ENCODE measurements around the gene MRGPRG.

DNA sequence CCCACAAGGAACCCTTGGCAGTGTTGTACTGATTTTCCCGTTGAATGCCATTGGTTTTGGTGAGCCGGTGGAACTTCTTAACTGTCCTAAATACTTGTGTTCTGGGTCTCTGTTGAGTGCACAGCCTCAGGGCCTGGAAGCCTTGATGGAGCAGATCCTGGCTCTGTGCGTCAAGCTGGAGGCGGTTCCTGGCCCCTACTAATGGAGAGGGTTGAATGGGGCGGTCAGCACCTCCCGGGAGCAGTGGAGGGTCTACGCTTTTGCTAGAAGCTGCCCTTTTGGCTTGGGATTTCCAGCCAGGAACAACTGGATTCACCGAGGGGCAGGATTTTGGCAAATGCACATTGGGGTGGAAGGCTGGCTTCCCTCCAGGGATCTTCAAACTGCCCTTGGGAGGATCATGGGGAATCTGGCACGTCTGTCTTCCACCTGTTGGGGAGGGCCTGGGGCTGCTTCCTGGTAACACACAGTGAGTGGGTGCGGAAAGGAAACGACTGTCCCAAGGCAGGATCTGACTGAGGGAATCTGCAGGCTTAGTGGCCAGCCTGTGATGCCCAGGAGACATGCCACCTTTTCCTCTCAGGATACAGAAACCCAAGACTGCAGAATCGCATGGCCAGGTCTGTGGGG, 46.6 kb downstream of the MRGPRG start:
- TF ChIP-seq, protein P1, sequence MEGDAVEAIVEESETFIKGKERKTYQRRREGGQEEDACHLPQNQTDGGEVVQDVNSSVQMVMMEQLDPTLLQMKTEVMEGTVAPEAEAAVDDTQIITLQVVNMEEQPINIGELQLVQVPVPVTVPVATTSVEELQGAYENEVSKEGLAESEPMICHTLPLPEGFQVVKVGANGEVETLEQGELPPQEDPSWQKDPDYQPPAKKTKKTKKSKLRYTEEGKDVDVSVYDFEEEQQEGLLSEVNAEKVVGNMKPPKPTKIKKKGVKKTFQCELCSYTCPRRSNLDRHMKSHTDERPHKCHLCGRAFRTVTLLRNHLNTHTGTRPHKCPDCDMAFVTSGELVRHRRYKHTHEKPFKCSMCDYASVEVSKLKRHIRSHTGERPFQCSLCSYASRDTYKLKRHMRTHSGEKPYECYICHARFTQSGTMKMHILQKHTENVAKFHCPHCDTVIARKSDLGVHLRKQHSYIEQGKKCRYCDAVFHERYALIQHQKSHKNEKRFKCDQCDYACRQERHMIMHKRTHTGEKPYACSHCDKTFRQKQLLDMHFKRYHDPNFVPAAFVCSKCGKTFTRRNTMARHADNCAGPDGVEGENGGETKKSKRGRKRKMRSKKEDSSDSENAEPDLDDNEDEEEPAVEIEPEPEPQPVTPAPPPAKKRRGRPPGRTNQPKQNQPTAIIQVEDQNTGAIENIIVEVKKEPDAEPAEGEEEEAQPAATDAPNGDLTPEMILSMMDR (IDR thresholded peaks at IDR 0.05) = no peak
- TF ChIP-seq POLR2A (IDR thresholded peaks at IDR 0.05) = no peak

Measured in tibial nerve (tissue), 3 donors.